ENCODE data around the gene APBB2.

DNA sequence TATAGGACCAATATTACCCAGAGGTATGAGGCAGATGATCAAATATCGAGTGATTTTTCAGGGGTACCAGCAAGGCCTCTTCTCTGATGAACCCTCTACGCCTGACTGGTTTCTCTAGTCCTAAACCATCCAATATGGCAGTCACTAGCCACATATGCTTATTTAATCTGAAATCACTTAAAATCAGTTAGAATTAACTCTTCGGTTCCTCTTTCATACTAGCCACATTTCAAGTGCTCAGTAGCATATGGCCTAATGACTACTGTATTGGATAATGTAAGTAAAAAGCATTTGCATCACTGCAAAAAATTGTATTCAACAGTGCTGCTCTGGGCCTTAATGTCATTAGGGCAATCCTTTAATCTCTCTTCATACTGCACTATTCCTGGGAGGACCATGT lies 4.4 kb upstream of the APBB2 start:
- TF ChIP-seq, protein P1, sequence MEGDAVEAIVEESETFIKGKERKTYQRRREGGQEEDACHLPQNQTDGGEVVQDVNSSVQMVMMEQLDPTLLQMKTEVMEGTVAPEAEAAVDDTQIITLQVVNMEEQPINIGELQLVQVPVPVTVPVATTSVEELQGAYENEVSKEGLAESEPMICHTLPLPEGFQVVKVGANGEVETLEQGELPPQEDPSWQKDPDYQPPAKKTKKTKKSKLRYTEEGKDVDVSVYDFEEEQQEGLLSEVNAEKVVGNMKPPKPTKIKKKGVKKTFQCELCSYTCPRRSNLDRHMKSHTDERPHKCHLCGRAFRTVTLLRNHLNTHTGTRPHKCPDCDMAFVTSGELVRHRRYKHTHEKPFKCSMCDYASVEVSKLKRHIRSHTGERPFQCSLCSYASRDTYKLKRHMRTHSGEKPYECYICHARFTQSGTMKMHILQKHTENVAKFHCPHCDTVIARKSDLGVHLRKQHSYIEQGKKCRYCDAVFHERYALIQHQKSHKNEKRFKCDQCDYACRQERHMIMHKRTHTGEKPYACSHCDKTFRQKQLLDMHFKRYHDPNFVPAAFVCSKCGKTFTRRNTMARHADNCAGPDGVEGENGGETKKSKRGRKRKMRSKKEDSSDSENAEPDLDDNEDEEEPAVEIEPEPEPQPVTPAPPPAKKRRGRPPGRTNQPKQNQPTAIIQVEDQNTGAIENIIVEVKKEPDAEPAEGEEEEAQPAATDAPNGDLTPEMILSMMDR (IDR thresholded peaks at IDR 0.05): no peak
- no peak for TF ChIP-seq POLR2A (IDR thresholded peaks at IDR 0.05)
